ENCODE results near the gene DLX3.
A peak's percentile ranks its signal among the peaks of the same experiment; 100 is the strongest.

The DLX3 gene

GRCh38 chr17:50003911-50004310, 8.9 kb upstream of the DLX3 start:
- no peak overlapping the region for H3K27ac Mint-ChIP-seq
- peaks cover 61% of the 10 kb centered on the region for H3K27me3 Mint-ChIP-seq
- DNase-seq (no peak), ATAC-seq (no peak)
- no peak overlapping the region for H3K4me3 Mint-ChIP-seq
- H3K9me3 Mint-ChIP-seq, result peaks cover 3 to 4% of the 10 kb centered on the region in 2 donors
- H3K4me1 Mint-ChIP-seq, result no peaks in the 10 kb centered on the region

DNA sequence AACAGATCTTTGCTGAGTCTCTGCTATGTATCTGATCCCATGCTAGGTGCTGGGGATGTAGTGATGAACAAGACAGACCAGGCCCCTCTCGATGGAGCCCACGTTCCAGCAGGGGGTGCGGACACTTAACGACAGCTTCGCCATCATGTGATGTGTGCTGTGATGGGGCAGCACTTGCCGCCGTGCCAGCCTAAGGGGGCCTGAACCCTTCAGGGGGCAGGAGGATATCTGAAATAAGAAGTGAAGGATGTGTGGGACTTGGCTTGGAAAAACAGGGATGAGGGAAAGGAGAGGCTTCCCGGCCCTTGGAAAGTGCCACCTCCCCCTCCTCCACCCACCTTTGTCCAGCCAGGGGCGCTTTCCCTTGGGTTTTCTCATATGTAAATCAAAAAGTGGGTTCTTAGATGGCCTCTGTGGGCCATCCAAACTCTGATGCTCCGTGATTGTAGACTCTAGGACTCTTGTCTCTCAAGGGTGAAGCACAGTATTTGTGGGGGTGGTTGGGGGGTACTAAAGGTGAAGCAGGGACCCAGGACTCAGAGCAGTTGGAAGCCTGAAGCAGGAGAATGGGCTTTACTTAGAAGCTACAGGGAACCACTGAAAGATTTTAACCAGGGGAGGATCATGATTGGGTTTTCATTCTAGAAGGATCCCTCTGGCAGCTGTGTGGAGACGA, 4.0 kb upstream of the DLX3 start:
- Mint-ChIP-seq H3K4me1 (peaks cover 32% of the 10 kb centered on the region), H3K27me3 (peaks cover 83% of the 10 kb centered on the region), H3K27ac (no peak overlapping the region), H3K4me3 (peak overlapping the region in 1 of 2 donors; percentile 22), H3K9me3 (no peaks in the 10 kb centered on the region)
- ATAC-seq (no peak), DNase-seq (no peak)

DNA sequence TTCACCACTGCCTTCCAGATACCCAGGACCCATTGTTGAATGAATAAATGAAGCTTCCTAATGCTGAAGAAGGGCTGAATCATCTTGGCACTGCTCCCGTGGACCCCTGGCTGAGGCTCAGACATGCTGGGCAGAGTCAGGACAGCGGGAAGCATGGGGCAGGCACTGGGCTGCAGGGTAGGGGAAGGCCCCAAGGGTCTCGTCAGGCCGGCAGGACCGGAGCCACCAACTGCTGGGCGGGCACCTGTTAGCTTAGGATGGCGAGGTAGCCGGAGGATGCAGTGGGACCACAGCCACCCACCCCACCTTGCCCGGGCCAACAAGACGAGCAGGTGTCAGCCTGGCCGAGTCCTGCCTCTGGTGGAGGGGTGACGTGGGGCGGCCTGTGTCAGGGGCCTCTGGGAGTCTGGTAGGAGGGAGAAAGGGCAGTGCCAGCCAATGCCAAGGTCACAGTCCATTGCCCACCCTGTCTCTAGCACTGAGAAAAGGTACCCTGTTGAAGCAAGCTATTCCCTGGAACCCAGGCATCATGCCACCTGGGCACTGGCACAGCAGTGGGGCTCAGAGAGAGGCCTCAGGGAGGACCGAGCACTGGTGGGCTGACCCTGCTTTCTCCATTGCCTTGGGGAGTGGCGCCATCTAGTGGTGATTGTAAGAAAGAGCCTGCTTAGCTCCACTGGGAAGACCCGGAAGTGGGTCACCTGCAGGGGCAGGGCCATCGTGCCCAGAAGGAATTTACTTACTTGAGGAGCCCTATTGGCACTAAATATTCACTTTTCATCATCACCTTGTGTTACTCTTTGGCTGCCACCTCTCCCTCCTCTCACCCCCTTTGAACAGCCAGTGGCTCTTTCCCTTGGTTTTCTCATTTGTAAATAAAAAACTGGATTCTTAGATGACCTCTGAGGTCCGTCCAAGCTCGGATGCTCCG, 3.0 kb upstream of the DLX3 start:
- Mint-ChIP-seq H3K4me3 (peak overlapping the region in 1 of 2 donors; percentile 22), H3K9me3 (no peaks in the 10 kb centered on the region), H3K27me3 (peaks cover 90% of the 10 kb centered on the region), H3K27ac (no peak overlapping the region), H3K4me1 (peaks cover 37% of the 10 kb centered on the region)
- ATAC-seq (peak; percentile 88), DNase-seq (peak; percentile 86 to 88)

GRCh38 chr17:49997301-49997650, 2.3 kb upstream of the DLX3 start:
- peak overlapping the region; percentile 40 to 56 for H3K4me3 Mint-ChIP-seq

GRCh38 chr17:49996495-49997300, 1.7 kb upstream of the DLX3 start:
- DNase-seq (peak; percentile 68 to 75), ATAC-seq (peak; percentile 46)
- Mint-ChIP-seq H3K27me3 (peaks cover 94% of the 10 kb centered on the region), H3K9me3 (no peaks in the 10 kb centered on the region), H3K27ac (no peak overlapping the region), H3K4me1 (peaks cover 41% of the 10 kb centered on the region), H3K4me3 (peak overlapping the region; percentile 65 to 67)

More at GRCh38 chr17:49997301-49997650, 2.3 kb upstream of the DLX3 start:
- no peak for DNase-seq
- Mint-ChIP-seq H3K27ac (no peak overlapping the region), H3K9me3 (no peaks in the 10 kb centered on the region), H3K27me3 (peaks cover 94% of the 10 kb centered on the region), H3K4me1 (peaks cover 41% of the 10 kb centered on the region)
- ATAC-seq, result peak; percentile 8

DNA sequence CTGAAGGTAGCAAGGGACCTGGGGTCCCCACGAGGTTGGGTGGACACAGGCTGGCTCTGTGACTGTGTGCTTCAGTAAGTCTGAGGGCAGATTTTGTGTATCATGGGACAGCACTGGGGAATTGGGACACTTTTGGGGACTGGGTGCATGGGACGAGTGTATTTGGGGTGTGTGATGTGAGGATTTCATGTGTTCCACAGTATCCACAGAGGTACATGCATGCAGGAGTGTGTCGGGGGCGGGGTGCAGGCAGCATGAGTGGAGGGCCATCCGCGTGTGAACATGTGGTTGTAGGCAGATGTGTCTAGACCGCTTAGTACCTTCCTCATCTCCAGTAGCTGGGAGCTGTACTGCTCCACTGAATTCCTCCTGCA, 1.1 kb upstream of the DLX3 start:
- no peak overlapping the region for H3K27ac Mint-ChIP-seq
- H3K27me3 Mint-ChIP-seq, result peaks cover 94% of the 10 kb centered on the region
- H3K9me3 Mint-ChIP-seq, result no peaks in the 10 kb centered on the region
- no peak for DNase-seq
- no peak for ATAC-seq
- no peak overlapping the region for H3K4me3 Mint-ChIP-seq
- H3K4me1 Mint-ChIP-seq, result peaks cover 41% of the 10 kb centered on the region

- ATAC-seq (no peak), DNase-seq (no peak)
- Mint-ChIP-seq H3K27ac (peak overlapping the region in 1 of 2 donors; percentile 19), H3K27me3 (peaks cover 89% of the 10 kb centered on the region), H3K4me1 (peaks cover 41% of the 10 kb centered on the region), H3K9me3 (no peaks in the 10 kb centered on the region), H3K4me3 (peak overlapping the region; percentile 69 to 80)
Measured at GRCh38 chr17:49994085-49995054, 654 bp downstream of the DLX3 start.

- ATAC-seq, result peak; percentile 45
- peak overlapping the region; percentile 69 to 80 for H3K4me3 Mint-ChIP-seq
- H3K27me3 Mint-ChIP-seq, result peaks cover 89% of the 10 kb centered on the region
- H3K4me1 Mint-ChIP-seq, result peaks cover 39% of the 10 kb centered on the region
- H3K9me3 Mint-ChIP-seq, result no peaks in the 10 kb centered on the region
- peak in 1 of 2 donors; percentile 39 for DNase-seq
- H3K27ac Mint-ChIP-seq, result no peak overlapping the region
Measured at GRCh38 chr17:49993423-49994060, 1.5 kb downstream of the DLX3 start.

- DNase-seq (no peak), ATAC-seq (no peak)
- Mint-ChIP-seq H3K27me3 (peaks cover 90% of the 10 kb centered on the region), H3K27ac (no peak overlapping the region), H3K4me3 (peak overlapping the region; percentile 61 to 69), H3K4me1 (peaks cover 40% of the 10 kb centered on the region), H3K9me3 (no peaks in the 10 kb centered on the region)
Measured at GRCh38 chr17:49992933-49993422, 2.0 kb downstream of the DLX3 start.

GRCh38 chr17:49992191-49992932, 2.7 kb downstream of the DLX3 start:
- peaks cover 43% of the 10 kb centered on the region for H3K4me1 Mint-ChIP-seq
- no peak for ATAC-seq
- no peak overlapping the region for H3K4me3 Mint-ChIP-seq
- H3K27me3 Mint-ChIP-seq, result peaks cover 90% of the 10 kb centered on the region
- H3K27ac Mint-ChIP-seq, result no peak overlapping the region
- H3K9me3 Mint-ChIP-seq, result no peaks in the 10 kb centered on the region
- DNase-seq, result no peak

DNA sequence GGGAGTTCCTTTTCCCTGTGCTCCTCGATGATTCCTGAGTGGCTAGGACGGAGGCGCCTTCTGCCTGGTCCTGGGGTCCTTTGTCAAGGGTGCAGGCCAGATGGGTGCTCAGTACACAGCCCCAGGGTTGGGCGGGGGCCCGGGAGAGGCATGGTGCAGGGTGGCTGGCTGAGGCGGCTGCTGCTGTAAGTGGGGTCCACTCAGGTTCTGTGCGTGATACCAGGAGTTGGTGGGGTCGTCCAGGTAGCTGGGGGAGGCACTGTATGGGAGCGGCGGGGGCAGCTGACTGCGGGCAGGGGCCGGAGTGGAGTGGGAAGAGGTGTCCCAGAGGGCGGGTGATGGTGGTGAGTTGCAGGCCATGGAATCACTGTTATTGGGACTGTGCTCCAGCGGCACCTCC, 3.6 kb downstream of the DLX3 start:
- Mint-ChIP-seq H3K27ac (no peak overlapping the region), H3K9me3 (no peaks in the 10 kb centered on the region), H3K27me3 (peaks cover 90% of the 10 kb centered on the region), H3K4me1 (peaks cover 39% of the 10 kb centered on the region), H3K4me3 (no peak overlapping the region)
- ATAC-seq (no peak), DNase-seq (no peak)

GRCh38 chr17:49990921-49991320, 4.1 kb downstream of the DLX3 start:
- no peak for DNase-seq
- Mint-ChIP-seq H3K9me3 (no peaks in the 10 kb centered on the region), H3K27me3 (peaks cover 89% of the 10 kb centered on the region), H3K4me3 (no peak overlapping the region), H3K4me1 (peaks cover 34% of the 10 kb centered on the region), H3K27ac (no peak overlapping the region)
- ATAC-seq, result no peak

DNA sequence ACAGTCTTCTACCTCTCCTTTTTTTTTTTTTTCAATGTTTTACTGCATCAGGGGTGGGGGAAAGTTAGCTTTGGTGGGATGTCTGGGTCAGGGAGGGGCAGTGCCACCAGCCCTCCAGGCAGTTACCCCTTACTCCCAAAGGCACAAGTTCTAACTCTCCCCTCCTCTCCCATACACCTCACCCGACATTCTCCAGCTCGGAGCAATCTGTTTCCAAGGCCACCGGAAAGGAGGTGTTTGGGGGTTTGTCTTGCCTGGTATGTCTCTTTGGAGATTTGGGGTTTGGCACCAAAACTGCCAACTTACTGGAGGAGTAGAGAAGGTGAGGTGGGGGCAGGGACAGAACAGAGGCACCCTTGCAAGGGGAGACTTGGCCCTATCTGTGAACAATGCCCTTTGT, 4.7 kb downstream of the DLX3 start:
- Mint-ChIP-seq H3K4me1 (peaks cover 29% of the 10 kb centered on the region), H3K27me3 (peaks cover 83% of the 10 kb centered on the region), H3K27ac (no peak overlapping the region), H3K9me3 (no peaks in the 10 kb centered on the region), H3K4me3 (no peak overlapping the region)
- DNase-seq, result no peak
- no peak for ATAC-seq

DNA sequence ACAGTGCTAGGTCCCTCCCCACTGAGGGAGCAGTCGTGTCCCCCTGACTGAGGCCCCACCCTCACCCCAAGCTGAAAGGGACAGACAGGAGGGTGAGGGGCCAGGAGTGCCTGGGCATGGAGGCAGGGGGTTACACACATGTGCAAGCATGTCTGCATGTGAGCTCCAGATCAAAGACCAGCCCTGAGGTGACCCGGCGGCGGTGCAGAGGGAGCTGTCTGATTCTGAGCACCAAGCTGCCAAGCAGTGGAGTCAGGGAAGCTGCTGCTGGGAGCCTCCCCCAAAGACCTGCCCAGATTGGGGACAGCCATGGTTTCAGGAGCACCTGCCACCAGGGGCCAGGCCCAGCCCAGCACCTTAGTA, 5.5 kb downstream of the DLX3 start:
- no peak for ATAC-seq
- H3K4me1 Mint-ChIP-seq, result peaks cover 21% of the 10 kb centered on the region
- DNase-seq, result no peak

More for the DNA sequence above, 5.5 kb downstream of the DLX3 start:
- Mint-ChIP-seq H3K27me3 (peaks cover 83% of the 10 kb centered on the region), H3K27ac (no peak overlapping the region), H3K4me3 (no peak overlapping the region), H3K9me3 (no peaks in the 10 kb centered on the region)

Measured in stimulated activated naive CD8-positive, alpha-beta T cell treated with anti-CD3 and anti-CD28 coated beads, Interleukin-15, amount 100 ng/mL, for 72 hours (primary cell).